Erythroblast (primary cell): ENCODE measurements around the gene ACAP3.

ENCODE experiments used
- DNase-seq, 2 experiments: peaks; one replicate each; lab custom pipeline; 2025; lab: John Stamatoyannopoulos, UW
- GATA1 ChIP-seq: IDR thresholded peaks from 2 replicates; pipeline ENCODE4 v1.6.1; 2011; ENCODE audit warnings: low read depth, mild to moderate bottlenecking, control low read depth, low read length, moderate library complexity
- POLR2A ChIP-seq: IDR thresholded peaks from 2 replicates; pipeline ENCODE4 v1.6.1; 2011; ENCODE audit warnings: mild to moderate bottlenecking, low read length

Gene ACAP3

GRCh38 chr1:1330366-1331067 is 22.8 kb upstream of the ACAP3 start:
- TF ChIP-seq POLR2A (no peak), GATA1 (no peak)
- peak in 1 of 2 experiments; percentile 28 for DNase-seq

- TF ChIP-seq GATA1 (no peak), POLR2A (peak; percentile 46)
- peak in 1 of 2 experiments; percentile 34 for DNase-seq
Measured at GRCh38 chr1:1329304-1330210, 21.8 kb upstream of the ACAP3 start.

DNA sequence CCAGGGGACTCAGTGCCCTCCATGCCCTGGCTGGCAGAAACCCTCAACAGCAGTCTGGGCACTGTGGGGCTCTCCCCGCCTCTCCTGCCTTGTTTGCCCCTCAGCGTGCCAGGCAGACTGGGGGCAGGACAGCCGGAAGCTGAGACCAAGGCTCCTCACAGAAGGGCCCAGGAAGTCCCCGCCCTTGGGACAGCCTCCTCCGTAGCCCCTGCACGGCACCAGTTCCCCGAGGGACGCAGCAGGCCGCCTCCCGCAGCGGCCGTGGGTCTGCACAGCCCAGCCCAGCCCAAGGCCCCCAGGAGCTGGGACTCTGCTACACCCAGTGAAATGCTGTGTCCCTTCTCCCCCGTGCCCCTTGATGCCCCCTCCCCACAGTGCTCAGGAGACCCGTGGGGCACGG is 20.5 kb upstream of the ACAP3 start:
- DNase-seq, result no peak

DNA sequence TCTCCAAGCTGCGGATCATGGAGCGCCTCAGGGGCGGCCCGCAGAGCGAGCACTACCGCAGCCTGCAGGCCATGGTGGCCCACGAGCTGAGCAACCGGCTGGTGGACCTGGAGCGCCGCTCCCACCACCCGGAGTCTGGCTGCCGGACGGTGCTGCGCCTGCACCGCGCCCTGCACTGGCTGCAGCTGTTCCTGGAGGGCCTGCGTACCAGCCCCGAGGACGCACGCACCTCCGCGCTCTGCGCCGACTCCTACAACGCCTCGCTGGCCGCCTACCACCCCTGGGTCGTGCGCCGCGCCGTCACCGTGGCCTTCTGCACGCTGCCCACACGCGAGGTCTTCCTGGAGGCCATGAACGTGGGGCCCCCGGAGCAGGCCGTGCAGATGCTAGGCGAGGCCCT is 19.6 kb upstream of the ACAP3 start:
- no peak for DNase-seq
- no peak for TF ChIP-seq POLR2A

More for the DNA sequence above, 20.5 kb upstream of the ACAP3 start:
- TF ChIP-seq GATA1 (no peak), POLR2A (no peak)

DNA sequence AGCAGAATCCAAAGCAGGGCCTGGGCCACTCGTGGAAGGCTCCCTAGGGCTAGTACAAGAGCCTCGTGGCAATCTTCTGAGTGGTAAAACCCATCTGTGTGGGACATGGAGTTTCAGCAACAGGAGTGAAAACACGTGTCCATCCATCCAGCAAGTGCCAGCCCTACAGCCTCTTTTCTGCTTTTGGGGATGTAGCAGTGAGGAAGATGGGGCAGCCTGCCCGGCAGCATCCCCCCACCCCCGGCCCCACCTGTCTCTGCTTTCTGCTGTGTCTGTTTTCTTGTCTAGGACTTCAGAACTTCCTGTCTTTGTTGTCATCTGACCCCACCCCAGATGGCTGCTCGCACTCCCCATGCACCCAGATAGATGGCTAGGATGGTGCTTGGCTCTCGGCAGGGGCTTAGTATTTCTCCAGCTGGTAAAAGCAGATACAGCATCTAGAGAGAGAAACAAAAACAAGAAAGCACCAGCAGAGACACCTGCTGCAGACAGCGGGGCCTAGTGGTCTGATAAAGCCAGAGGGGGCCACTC is 18.4 kb upstream of the ACAP3 start:
- DNase-seq, result peak in 1 of 2 experiments; percentile 31
- TF ChIP-seq GATA1 (no peak), POLR2A (no peak)

DNA sequence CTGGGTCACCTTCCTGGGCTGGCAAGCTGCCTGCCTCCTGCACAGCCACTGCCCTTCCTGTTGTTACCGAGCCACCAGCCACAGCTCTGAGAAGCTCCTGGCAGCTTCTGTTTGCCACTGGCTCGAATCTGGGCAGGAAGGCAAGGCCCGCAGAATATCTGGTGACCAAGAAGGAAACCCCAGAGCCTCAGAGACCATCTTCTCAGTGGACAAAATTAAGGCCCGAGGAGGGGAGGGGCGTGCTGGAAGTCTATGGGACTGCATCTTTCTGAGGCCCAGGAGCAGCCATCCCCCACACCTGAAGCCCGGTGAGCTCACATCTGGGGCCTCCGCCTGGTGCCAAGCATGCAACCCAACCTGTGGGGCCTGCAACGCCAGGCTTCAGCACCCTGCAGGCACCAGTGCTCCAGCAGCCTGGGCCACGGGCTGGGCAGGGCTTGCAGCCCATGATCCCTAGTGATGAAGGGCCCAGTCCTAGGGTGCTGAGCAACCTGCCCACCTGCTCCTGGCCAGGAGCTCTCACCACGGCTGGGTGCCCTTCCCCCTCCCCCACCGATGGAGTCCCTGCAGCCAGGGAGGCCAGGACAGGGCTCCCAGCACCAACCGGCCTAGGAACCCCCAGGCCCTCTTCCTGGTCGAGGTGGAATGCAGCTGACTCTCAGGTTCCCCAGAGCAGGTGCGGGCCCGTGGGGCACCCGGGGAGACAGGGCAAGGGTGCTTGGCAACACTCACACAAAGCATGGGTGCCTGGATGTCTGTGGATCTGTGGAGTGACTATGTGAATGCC is 17.8 kb upstream of the ACAP3 start:
- DNase-seq, result no peak
- TF ChIP-seq POLR2A (no peak), GATA1 (no peak)

GRCh38 chr1:1324524-1325287 is 17.0 kb upstream of the ACAP3 start, which contains the start of the genes CPTP and INTS11:
TSS of gene CPTP (plus strand) at chr1:1324802. CDS start at chr1:1326911, 2,109 bp downstream.
TSS of gene INTS11 (minus strand) at chr1:1324660. CDS start at chr1:1324608, 52 bp downstream.
- peak; percentile 95 to 98 for DNase-seq
- TF ChIP-seq POLR2A, result peak; percentile 68
- no peak for TF ChIP-seq GATA1

DNA sequence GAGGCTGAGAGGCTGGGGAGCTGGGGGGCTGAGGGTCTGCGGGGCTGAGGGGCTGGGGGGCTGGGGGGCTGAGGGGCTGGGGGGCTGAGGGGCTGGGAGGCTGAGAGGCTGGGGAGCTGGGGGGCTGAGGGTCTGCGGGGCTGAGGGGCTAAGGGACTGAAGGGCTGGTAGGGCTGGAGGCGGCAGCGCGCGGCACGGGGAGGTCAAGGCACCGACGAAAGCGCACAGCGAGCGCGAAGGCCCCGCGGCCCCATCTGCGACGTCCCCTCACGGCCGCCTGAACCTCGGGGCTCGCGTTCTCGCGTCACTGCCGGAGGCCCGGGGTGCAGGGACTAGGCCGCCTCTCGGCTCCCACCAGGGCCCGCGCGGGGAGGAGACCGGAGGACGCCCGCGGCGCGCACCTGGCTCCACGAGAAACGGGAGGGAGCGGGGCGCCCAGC is 16.4 kb upstream of the ACAP3 start:
- TF ChIP-seq GATA1, result no peak
- TF ChIP-seq POLR2A, result no peak
- DNase-seq, result no peak

DNA sequence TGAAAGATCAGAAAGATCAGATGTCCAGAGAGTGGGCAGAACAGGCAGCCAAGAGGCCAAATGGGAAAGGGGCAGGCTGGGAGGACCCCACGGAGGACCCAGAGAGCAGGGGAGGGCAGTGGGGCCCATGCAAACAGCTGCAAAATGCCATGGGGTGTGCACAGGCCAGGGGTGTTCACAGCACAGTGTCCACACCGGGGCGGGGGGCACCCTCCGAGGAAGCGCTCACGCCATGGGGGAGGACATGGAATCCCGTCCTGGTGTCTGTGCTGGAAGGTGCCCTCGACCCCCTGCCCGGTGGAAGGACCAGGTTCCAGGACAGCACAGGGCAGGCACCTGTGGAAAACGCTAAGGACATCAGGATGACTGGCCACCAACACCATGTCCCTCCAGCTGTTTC is 15.2 kb upstream of the ACAP3 start:
- DNase-seq, result no peak
- TF ChIP-seq GATA1 (no peak), POLR2A (no peak)

DNA sequence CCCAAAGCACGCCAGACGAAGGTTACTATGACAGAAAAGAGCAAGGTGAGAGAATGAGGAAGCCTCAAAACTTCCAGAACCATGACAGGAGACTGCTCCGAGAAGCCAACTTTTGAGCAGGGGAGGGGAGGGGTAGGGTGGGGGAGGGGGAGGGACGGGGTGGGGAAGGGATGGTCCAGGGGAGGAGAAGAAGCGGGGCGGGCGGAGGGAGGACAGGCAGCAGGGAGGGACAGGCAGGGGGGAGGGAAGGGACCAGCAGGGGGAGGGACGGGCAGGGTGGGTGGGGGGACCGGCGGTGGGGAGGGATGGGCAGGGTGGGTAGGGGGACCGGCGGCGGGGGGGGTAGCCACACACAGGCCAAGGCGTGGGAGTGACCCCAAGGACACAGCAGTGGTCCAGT is 14.7 kb upstream of the ACAP3 start:
- no peak for TF ChIP-seq POLR2A
- no peak for TF ChIP-seq GATA1
- DNase-seq, result no peak

GRCh38 chr1:1321477-1321876 is 13.7 kb upstream of the ACAP3 start:
- no peak for DNase-seq
- TF ChIP-seq GATA1 (no peak), POLR2A (no peak)

GRCh38 chr1:1320666-1321448 is 13.1 kb upstream of the ACAP3 start:
- no peak for DNase-seq
- no peak for TF ChIP-seq POLR2A
- TF ChIP-seq GATA1, result no peak

GRCh38 chr1:1319646-1319941 is 11.9 kb upstream of the ACAP3 start:
- TF ChIP-seq GATA1 (no peak), POLR2A (no peak)
- no peak for DNase-seq
